ENCODE results near the gene UBASH3B.

UBASH3B gene

DNA sequence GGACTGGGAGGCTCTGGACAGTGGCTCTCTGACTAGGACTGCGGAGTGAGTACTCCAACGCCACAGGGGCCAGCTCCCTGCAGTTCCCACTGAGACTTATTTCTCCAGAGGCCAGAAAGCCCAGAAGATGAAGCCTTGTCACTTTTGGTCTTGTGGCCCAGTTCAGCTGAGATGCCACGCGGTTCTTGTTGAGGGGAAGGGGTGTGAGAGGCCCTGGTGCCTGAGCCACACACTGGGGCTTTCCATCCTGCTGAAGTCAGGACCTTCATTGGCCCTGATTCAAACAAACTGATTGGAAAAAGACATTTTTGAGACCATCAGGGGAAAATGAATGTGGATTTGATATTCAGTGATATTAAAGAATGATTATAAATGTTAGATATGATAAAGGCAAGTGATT is 73.6 kb downstream of the UBASH3B start:
- TF ChIP-seq SIN3A (IDR thresholded peaks at IDR 0.05; ENCODE audit: borderline replicate concordance, insufficient read depth, low read length), result no peak
- TF ChIP-seq TAF1 (IDR thresholded peaks at IDR 0.05; ENCODE audit: borderline replicate concordance, insufficient read depth, low read length), result no peak
- TF ChIP-seq POLR2AphosphoS5 (IDR thresholded peaks at IDR 0.05; ENCODE audit: low read depth, low read length), result no peak
- TF ChIP-seq FOXP2 (optimal IDR thresholded peaks at IDR 0.05; ENCODE audit: borderline replicate concordance, extremely low read depth, extremely low read length, insufficient read depth), result no peak
- TF ChIP-seq, protein P1, sequence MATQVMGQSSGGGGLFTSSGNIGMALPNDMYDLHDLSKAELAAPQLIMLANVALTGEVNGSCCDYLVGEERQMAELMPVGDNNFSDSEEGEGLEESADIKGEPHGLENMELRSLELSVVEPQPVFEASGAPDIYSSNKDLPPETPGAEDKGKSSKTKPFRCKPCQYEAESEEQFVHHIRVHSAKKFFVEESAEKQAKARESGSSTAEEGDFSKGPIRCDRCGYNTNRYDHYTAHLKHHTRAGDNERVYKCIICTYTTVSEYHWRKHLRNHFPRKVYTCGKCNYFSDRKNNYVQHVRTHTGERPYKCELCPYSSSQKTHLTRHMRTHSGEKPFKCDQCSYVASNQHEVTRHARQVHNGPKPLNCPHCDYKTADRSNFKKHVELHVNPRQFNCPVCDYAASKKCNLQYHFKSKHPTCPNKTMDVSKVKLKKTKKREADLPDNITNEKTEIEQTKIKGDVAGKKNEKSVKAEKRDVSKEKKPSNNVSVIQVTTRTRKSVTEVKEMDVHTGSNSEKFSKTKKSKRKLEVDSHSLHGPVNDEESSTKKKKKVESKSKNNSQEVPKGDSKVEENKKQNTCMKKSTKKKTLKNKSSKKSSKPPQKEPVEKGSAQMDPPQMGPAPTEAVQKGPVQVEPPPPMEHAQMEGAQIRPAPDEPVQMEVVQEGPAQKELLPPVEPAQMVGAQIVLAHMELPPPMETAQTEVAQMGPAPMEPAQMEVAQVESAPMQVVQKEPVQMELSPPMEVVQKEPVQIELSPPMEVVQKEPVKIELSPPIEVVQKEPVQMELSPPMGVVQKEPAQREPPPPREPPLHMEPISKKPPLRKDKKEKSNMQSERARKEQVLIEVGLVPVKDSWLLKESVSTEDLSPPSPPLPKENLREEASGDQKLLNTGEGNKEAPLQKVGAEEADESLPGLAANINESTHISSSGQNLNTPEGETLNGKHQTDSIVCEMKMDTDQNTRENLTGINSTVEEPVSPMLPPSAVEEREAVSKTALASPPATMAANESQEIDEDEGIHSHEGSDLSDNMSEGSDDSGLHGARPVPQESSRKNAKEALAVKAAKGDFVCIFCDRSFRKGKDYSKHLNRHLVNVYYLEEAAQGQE (IDR thresholded peaks at IDR 0.05; ENCODE audit: insufficient read depth in 1 of 2, low read depth in 2 of 2, low read length in 2 of 2), result no peak

DNA sequence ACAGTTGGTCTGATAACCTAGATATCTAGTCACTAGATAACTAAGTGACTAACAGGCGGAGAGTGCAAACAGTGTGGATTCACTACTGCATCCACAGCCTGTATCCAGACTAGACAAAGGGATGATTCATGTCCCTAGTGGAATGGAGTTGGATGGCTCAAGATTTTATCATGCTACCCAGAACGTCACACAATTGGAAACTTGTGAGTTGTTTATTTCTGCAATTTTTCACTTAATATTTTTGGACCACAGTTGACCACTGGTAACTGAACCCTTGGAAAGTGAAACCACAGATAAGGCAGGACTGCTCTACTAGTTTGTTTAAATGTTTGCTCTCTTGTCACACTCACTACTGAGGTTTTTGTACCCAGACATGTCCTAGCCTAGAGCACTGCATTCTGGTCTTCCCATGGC is 76.0 kb downstream of the UBASH3B start:
- TF ChIP-seq TAF1 (IDR thresholded peaks at IDR 0.05; ENCODE audit: borderline replicate concordance, insufficient read depth, low read length) (peak; percentile 49; the same call in 1 of the 2 replicates), POLR2AphosphoS5 (IDR thresholded peaks at IDR 0.05; ENCODE audit: low read depth, low read length) (no peak), SIN3A (IDR thresholded peaks at IDR 0.05; ENCODE audit: borderline replicate concordance, insufficient read depth, low read length) (peak; percentile 78; the same call in 1 of the 2 replicates), FOXP2 (optimal IDR thresholded peaks at IDR 0.05; ENCODE audit: borderline replicate concordance, extremely low read depth, extremely low read length, insufficient read depth) (no peak)
- TF ChIP-seq, protein P1 (IDR thresholded peaks at IDR 0.05; ENCODE audit: insufficient read depth in 1 of 2, low read depth in 2 of 2, low read length in 2 of 2), result 0 out of 4 replicates have a peak, but pooled peaks of 1 of the 2 experiments have one; percentile 53

DNA sequence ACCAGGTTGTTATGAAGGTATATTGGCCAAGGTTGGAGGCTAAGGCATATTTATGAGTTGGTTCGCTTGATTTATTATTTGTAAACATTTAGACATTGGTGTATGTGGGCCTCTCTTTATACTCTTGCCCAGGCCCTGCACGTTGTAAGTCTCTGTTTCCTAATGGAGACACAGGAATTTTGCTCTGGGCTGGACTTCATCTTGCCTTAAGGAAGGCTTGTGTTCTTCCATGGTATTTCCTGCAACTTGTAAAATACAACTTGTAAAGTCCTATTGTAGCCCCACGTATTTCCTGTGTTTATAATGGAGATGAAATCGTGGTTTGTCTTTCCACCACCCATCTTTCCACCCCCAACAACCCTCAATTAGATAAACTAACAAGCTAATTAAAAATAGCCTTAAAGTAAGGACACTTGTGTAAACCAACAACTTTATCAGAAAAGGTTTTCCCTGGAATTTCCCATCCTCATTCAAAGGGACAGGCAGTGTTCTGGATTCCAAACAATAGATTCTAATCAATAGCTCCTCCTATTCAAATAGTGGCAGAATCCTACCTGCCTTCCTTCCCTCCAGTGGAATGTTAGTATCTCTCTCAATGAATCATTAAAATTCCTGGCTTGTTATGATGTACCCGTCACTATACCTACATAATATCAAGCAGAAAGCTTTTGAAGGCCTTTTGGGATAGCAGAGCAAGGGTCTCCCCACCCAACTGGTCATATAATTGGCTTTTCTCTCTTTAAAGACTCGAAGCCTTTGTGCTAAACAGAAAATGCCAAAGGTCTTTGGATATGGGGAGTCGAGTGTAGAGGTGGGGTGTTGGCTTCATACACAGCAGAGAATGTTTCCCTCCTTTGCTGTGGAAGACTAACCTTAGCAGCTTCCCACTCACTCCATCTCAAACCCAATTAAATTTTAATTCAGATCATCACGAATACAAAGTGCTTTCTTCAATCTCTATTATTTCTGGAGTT is 77.1 kb downstream of the UBASH3B start:
- no peak for TF ChIP-seq TAF1 (IDR thresholded peaks at IDR 0.05; ENCODE audit: borderline replicate concordance, insufficient read depth, low read length)
- TF ChIP-seq SIN3A (IDR thresholded peaks at IDR 0.05; ENCODE audit: borderline replicate concordance, insufficient read depth, low read length), result peak; percentile 74; the same call in 1 of the 2 replicates

DNA sequence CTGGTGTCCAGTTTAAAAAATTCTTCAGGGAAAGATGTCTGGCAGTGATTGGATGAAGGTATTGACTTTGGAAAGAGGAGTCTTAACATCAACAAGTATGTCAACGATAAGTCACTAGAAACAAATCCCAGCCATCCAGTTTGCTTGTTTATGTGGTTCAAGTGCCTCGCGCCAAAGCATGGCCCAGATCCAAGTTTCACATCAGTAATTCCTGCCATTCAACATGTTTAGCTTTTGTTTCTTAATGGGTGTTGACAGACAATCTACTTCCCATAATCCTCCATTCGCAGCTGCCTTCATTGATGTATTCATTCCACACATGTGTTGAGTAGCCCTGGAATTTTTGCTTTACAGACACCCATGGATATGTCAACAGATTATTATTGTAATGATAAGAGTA is 77.8 kb downstream of the UBASH3B start:
- TF ChIP-seq FOXP2 (optimal IDR thresholded peaks at IDR 0.05; ENCODE audit: borderline replicate concordance, extremely low read depth, extremely low read length, insufficient read depth) (peak; percentile 96), SIN3A (IDR thresholded peaks at IDR 0.05; ENCODE audit: borderline replicate concordance, insufficient read depth, low read length) (peak; percentile 99), POLR2AphosphoS5 (IDR thresholded peaks at IDR 0.05; ENCODE audit: low read depth, low read length) (peak; percentile 95), TAF1 (IDR thresholded peaks at IDR 0.05; ENCODE audit: borderline replicate concordance, insufficient read depth, low read length) (peak; percentile 72; the same call in 1 of the 2 replicates)
- TF ChIP-seq, protein P1 (IDR thresholded peaks at IDR 0.05; ENCODE audit: insufficient read depth in 1 of 2, low read depth in 2 of 2, low read length in 2 of 2), result peak in 1 of 2 experiments; percentile 76; a peak in 2 of 4 replicates

DNA sequence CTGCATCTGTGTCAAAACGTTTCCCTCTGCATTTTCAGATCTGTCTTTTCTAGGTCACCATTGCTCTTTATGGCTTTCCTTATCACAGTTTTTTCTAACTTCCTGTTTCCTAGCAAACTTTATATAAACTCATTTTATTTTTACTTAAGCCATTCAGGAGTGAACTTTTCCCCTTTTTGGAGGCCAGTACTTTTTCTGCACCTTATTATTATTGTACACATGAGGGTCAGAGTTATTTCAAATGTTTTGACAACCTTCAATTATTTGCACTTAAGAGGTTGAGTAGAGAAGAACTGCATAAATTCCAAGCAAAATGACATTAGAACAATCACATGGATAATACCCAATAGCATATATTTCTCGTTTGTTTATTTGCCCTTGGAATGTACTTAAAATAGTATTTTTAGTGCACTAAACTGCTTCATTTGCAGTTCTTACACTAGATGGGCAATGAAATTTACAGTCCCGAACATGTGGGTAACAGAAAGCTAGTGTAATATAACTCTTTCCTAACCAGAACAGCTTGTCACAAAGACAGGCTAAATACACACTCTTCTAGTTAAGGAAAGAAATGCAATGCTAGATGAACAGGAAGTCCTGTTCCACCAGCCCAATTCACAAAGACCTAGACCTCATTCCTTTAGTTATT is 79.5 kb downstream of the UBASH3B start:
- TF ChIP-seq, protein P1 (IDR thresholded peaks at IDR 0.05; ENCODE audit: insufficient read depth in 1 of 2, low read depth in 2 of 2, low read length in 2 of 2), result no peak
- TF ChIP-seq FOXP2 (optimal IDR thresholded peaks at IDR 0.05; ENCODE audit: borderline replicate concordance, extremely low read depth, extremely low read length, insufficient read depth) (no peak), POLR2AphosphoS5 (IDR thresholded peaks at IDR 0.05; ENCODE audit: low read depth, low read length) (no peak), TAF1 (IDR thresholded peaks at IDR 0.05; ENCODE audit: borderline replicate concordance, insufficient read depth, low read length) (no peak), SIN3A (IDR thresholded peaks at IDR 0.05; ENCODE audit: borderline replicate concordance, insufficient read depth, low read length) (no peak)

Measured in PFSK-1 (cell line).